Umbilical cord (tissue), 2 donors: ENCODE results near the gene RXRA. TPM values are rescaled to one million over a fixed set of nuclear protein-coding genes. Genes with fewer than 3 reads are reported as not detected.

Source experiments
- DNase-seq: peaks from one replicate; pipeline ENCODE4 v3.0.0-alpha.2; 2015; ENCODE audit warnings: low spot score
- total RNA-seq: library from RNA; depleted of rRNA; stranded (reverse); fragments of >200 nt; gene quantifications from one replicate; pipeline ENCODE4 v1.2.3, GENCODE V29; 2014; ENCODE audit warnings: low replicate concordance; ENCODE audit not compliant: insufficient read depth

RXRA gene
- total RNA-seq, 1 donor from 2014 or later: 15.9 TPM

DNA sequence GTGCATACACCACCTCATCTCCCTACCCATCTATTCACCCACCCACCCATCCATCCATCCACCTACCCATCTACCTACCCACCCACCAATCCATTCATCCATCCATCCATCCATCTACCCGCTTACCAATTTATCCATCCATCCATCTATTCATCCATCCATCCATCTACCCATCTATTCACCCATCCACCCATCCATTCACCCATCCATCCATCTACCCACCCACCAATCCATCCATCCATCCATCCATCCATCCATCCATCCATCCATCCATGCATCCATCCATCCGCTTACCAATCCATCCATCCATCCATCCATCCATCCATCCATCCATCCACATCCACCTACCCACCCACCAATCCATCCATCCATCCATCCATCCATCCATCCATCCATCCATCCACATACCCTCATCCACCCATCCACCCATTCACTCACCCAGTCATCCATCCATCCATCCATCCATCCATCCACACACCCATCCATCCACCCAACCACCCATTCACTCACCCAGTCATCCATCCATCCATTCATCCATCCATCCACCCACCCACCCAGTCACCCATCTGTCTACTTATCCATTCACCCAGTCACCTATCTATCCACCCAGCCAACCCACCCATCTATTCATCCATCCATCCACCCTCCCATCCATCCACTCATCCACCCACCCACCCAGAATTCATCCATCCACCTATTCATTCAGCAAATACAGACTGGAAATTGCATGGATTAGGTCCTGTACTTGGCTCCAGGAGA is 125.6 kb downstream of the RXRA start:
- no peak for DNase-seq

DNA sequence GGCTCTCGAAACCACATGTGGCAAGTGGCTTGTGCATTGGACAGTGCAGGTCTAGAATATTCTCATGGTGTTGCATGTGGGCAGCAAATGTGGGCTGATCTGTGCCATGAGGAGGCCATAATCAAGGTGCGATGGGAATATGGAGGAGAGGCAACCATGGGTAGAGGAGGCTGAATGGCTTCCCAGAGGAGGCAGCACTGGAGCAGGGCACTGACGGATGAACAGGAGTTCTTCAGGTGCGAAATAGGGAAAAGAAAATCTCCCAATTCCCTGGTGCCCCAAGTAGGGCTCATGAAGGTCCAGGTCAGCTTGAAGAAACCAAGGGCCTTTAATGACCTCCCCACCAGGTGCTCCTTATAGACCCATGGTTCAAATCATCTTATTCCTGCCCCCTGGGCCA is 126.5 kb downstream of the RXRA start:
- DNase-seq: no peak

DNA sequence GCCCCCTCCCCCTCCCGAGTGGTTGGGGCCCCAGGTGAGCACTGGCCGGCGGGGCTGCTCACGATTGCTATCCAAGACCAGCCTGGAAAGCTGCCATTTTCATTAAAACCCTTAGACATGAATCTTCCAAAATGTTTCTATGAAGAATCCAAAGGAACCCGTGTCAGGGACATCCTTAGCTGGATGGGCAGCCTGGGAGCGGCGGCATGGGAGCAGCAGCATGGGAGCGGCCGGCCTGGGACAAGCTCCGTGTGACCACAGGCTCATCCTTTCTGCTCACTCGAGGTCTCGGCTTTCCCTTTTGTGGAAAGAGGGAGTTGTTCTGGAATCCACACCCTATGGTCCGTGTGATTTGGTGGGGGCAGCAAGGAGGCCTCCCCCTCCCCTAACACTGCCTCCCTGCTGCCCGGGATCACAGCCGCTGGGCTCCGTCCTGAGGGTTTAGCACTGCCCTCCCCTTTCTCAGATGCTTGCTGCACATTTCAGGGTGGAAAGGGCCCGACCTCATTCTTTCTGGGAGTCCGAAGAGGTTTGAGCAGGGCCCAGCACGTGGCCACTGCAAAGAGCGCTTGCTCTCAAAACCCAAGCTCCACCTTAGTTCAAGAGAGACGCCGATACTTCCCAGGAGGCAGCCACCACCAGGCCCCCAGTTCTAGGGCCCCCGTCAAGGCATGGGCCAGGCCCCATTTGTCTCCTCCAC is 127.7 kb downstream of the RXRA start:
- no peak for DNase-seq

DNA sequence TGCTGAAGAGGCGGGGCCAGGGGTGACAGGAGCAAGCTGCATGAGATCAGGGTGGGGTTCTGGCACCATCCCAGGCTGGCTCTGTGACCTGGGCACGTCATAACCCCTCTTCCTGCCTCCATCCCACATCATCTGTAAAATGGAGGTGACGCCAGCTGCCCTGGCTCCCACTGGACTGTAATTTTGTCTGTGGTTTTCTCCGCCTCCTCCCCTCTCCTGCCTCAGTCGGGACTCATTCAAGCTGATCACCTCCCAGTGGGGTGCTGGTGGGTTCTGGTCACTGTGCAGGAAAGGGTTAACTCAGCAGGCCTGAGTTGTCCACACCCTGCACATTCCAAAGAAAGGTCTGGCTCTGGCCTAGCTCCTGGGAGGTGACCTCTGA is 128.2 kb downstream of the RXRA start:
- DNase-seq: no peak

DNA sequence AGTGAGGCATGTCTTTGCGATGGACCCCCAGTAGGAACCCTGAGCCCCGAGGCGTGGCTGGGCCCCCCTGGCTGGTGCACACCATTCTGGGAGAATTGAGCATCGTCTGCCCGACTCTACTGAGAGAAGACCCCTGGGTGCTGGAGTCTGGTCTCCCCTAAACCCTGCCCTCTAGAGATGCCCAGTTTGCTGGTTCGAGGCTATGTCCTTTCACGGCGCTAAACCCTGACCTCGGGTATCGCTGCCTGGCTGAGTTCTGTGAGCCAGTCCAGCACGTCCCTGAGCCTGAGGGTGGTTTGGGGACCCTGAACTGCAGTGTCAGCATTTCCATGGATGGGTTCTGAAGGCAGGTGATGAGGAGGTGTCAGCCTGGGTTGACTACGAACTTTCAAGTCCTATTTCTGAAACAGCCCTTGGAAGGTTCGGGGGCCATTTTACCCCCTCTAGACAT is 128.8 kb downstream of the RXRA start:
- no peak for DNase-seq

DNA sequence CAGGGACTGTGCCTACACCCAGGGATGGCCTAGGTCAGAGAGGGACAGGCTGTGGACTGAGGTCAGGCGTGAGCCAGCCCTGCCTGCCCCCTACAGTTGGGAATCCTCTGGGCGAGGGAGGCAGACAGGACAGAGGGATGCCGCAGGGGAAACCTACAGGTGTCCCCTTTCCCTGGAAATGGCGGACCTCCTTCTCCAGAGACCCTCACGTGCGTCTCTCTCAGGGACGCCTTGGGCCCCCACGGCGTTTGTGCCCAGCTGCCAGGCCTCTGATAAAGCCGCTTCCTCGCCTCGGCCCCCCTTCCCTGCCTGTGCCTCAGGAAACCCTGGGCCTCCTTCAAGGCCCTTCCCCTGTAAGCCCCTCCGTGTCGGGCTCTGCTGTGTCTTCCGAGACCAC is 129.3 kb downstream of the RXRA start:
- DNase-seq: no peak

DNA sequence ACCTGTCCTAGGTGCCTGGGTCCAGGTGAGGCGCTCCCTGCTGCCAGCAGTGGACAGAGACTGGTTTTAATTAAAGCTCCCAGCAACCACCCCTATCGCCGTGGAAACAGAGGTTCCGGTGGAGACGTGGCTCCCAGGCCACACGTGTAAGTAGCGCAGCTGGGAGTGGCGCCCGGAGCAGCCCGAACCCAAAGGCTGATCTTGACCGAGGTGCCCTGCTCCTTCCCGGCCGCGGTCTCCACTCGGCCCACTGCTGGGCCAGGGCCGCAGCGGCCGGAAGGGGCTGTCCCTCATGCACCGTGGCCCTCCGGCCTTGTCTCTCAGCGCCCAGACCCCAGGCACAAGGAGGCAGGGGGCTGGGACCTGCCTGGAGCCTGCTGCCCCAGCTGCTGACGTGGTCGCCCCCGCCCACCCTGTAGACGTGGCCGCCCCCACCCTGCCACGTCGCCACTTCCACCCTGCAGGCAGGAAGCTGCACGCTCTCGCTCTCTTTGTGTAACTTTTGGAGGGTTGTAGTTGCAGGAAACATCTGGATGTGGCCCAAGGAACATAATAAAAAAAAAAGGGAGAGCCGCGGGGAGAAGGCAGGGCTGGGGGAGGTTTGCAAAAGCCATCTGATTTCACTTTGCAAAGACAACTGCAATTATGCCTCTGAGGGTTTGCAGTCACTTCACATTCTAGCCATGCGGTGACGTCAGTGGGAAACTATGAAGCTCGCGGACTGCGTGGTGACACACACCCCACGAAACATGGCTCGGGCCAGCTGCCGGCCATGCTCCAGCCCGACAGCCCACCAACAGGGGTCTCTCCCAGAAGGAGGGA is 129.9 kb downstream of the RXRA start:
- DNase-seq: peak; percentile 97

DNA sequence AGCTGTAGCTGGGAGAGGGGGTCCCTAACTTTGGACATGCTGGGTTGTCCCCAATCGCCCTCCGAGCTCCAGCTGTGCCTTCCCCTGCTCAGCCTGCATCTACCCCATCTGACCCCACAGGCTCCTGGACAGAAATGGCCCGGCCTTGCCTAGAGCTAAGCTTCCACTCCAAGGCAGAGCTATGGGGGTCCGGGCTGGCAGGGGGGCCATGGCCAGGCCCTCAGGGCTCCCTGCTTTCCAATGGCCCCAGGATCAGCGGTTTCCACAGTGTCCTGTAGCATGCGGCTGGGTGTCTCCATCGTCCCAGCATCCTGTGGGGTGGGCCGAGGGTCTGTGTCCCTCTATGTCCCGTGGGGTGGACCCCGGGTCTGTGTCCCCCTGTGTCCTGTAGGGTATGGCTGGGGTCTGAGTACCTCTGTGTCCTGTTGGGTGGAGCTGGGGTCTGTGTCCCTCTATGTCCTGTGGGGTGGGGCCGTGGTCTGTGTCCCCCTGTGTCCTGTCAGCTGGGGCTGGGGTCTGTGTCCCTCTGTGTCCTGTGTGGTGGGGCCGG is 130.6 kb downstream of the RXRA start:
- DNase-seq: no peak

DNA sequence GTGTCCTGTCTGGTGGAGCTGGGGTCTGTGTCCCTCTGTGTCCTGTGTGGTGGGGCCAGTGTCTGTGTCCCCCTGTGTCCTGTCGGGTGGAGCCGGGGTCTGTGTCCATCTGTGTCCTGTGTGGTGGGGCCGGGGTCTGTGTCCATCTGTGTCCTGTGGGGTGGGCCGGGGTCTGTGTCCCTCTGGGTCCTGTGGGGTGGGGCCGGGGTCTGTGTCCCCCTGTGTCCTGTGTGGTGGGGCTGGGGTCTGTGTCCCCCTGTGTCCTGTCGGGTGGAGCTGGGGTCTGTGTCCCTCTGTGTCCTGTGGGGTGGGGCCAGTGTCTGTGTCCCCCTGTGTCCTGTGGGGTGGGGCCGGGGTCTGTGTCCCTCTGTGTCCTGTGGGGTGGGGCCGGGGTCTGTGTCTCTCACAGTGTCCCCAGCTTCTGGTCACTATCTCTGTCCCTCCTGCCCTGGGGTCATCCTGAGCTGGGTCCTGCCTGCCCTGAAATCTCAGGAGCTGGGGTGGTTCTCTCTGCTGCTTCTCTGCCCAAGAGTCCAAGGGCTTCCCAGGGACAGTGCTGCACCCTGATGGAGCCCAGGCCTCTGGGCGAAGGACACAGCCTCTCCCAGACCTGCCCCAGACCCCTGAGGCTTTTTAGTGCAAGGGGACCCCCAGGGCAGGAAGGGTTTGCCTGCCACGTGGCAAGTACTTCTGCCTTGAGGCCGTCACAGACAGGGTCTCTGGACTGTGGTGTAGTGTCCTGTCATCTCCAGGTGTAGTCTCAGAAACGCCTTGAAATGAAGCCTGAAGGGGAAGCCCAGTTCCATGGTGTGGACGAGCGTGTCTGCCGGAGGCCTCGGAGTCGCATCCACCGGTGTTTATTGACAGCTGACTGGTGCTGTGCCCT is 131.3 kb downstream of the RXRA start:
- DNase-seq: no peak

DNA sequence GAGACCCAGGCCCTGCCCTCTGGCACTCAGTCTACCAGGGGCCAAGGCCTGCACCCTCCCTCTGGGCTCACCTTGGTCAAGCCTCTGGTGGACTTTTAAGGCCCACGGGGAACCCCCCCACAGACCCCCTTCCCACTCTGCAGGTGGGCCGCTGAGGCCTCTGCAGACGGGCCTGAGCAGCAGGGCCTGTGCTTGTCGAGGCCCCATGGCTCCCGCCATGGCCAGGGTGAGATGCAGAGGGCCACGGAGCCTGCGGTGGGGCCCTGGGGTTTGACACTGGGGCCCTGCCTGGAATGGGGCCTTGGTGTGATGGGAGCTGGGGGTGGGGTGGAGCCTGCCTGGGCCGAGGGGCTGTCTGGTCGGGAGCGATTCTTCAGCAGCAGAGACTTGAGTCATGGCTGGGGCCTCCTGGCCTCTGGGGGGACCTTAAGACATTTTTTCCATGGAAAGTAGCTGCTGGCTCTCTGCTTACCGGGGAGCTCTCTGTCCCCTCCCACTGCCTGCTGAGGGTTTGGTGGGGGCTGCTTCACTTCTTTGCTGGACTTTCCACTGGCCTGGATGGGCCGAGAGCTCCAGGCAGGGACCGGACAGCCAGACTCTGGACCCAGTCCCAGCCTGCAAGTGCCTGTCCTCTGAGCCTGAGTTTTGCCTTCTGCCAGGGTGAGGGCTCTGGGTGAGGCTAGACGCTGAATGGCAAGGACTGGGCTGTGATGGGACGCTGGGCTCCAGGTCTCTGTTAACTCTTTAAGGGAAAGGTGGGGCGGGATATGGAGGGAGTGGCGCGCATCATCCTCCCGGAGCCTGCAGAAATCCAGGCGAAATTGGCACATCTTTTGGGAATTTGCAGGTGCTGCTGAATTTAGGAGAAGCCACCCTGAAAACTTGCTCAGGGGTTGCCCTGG is 132.2 kb downstream of the RXRA start:
- peak; percentile 96 for DNase-seq

DNA sequence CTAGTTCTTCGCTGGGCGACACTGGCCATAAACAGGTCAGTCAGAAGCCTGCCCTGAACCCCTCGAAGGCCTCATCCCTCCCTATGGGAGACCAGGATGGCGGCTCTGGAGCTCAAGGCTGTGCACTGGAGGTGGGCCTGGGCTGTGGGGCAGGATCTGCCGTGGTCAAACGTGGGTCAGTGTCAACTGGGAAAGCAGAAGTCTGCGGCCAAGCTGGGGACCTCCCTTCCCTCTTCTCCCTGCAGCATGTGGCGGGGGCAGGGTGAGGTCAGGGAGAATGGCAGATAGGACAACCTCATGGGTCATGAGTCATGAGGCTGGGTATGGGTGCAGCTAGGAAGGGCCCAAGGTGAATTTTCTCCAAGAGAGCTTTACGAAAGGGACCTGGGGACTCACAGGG is 132.9 kb downstream of the RXRA start:
- no peak for DNase-seq

DNA sequence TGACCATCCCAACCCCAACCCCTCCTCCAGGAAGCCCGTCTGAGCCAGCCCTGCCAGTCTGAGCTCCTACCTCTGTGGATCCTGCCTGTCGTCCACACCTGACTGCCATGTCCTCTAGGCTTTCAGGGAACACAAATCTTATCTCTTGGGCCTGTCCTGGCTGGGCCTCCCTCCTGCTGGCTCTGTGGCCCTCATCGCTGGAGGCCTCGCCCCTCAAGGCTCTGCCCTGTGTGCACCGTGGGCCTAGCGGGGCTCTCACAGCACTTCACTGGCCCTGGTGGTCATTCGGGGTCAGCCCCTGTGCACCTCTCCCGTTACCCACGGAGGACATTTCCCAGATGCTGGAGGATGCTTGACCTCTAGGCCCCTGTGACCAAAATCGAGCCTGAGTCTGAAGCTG is 133.3 kb downstream of the RXRA start:
- no peak for DNase-seq

DNA sequence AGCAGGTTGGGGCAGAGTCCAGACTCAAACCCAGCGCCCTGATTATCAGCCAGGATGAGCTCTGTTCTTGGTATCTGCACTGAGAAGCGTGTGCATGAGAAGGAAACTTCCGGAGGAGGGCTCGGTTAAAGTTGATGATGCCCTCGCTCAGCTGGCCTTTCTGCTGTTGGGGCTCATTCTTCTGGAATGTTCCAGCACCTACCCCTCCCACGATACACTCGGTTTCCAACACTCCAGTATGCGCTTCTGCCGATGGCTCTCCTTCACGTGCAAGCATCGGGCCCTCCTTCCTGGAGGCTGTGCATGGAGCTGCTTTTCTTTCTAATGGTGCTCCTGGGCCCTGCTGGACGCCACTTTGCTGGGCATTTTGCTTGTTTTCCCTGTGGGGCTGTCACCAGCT is 134.0 kb downstream of the RXRA start:
- no peak for DNase-seq

DNA sequence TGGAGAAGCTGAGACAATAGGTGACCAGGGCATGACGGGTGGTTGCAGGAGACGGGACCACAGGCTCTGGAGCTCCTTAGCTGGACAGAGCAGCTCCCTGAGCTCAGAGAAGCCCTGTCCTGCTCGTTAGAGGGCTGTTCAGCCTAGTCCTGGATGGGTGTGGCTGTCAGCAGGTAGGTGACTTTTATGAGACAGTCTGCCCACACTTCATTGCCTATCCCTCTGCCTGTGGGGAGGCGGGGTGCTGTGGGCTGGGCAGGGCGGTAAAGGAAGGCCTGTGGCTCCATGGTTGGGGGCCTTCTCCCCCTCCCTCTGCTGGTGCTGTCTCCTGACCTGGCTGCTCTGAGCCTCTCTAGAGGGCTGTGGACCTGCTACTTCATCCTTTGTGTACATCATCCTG is 134.6 kb downstream of the RXRA start:
- no peak for DNase-seq

DNA sequence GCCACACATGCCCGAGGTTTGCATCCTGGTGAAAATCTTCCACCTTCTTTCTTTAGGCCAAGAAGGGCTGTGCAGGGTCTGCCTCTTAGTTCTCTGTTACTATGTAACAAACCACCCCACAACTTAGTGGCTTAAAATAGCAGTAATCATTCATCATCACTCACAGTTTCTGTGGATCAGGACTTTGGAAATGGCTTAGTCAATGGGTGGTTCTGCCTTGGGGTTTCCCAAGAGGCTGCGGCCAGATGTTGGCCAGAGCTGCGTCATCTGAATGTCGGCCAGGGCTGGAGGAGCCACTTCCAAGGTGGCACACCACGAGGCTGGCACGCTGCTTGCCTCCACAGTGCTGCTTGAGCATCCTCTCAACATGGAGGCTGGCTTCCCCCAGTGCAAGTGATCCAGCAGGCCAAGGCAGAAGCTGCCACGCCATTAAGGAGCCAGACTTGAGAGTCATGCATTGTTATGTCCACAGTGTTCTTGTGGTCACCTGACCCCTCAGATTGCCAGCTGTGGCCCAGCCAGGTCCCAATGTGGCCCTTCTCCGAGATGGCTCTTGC is 135.2 kb downstream of the RXRA start:
- DNase-seq: no peak

DNA sequence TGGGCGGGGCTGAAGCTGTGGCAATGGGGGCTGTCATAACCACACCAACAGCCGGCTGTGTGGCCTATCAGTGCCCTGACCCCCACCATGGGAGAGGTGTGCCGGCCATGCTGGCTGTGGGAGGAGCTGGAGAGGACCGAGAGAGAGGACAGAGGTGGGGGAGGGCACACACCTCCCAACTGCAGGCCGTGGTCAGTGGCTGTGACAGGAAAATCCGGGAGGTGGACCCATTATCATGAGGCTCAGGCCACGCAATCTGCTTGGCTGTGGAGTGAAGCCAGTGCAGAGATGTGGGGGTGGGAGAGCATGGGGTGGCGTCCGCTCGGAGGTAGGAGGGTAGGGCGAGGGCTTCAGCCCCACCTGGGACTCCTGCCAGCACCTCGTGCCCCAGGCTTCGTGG is 136.1 kb downstream of the RXRA start:
- DNase-seq: no peak

DNA sequence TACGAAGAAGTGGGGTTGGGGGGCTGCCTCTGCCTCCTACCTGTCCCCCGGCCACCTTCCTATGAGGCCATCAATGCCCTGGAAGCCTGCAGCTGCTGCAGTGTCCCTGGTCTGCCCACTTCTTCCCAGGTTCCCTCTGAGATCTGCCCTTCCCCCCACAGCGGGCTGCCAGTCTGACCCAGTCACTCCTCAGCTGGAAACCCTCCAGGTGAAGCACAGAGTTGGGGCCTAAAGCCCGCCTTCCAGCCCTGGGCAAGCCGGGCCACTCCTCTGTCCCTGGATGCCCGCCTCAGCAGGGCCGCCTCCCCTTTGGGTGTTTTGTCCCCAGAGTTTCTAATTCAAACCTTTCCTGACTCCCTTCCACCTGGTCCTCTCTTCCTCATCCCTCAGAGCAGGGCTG is 137.0 kb downstream of the RXRA start:
- no peak for DNase-seq

DNA sequence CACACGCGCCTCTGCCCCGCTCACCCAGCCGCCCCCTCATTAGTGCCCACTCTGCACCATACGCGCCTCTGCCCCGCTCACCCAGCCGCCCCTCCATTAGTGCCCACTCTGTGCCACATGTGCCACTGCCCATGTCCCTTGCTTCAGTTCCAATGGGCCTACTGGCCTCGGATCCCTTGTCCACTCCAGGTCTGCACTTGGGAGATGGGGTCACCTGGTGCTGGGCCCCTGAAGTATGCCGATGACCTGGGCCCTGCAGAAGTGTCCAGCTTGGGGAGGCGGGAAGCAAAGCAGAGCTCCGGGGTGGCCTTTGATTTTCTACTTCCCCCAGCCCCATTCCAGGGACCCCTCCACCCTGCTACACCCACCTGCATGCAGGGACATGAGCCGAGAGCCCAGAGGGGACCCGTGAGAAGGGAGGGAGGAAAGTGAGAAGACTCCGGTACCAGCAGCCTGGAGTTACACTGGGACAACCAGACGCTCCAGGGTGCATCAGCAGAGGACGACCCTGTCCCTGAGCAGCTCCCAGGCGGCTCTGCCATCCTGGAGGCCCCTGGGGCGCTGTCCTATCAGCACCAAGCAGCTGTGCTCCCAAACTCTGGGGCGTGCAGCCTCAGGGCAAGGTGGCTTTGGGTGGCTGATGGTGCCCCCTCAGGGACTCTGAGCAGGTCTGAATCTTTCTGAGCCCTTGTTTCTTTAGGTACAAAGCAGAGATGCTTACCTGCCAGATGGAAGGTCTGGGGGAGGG is 140.8 kb downstream of the RXRA start:
- no peak for DNase-seq

DNA sequence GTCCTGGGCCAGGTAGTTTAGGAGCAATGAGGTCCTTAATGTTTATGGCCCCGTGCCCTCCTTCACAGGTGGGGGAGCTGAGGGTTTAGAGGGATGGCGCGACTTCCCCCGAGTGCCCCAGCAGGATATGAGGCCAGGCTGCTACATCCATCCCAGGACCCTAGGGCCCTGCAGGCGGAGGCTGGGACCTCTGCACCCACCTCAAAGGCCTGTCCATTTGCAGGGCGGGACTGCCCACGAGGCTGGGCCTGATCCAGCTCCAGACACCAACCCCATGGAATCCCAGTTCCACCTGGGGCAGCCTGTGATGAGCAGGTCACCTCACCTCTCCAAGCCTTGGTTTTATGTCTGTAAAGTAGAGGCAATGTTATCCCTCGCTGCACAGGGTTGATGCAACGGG is 142.1 kb downstream of the RXRA start:
- DNase-seq: no peak
